Transverse colon (tissue), 4 donors: Measurements from ENCODE around the gene SERPINH1. TPM values are rescaled to one million over a fixed set of nuclear protein-coding genes. Genes with fewer than 3 reads are reported as not detected.

Experiments
- DNase-seq: peaks from one replicate; pipeline ENCODE4 v3.0.0-alpha.2; 2019
- H3K27ac ChIP-seq, 4 donors: fragments of 200-600 bp; sonication (generic); 2 replicates each; pipeline ENCODE4 v1.5.1; 2016 to 2018; ENCODE audit warnings: inconsistent platforms in 4 of 4
- H3K27me3 ChIP-seq: fragments of 200-600 bp; sonication (generic); 2 replicates; pipeline ENCODE4 v1.5.1; 2017; ENCODE audit warnings: inconsistent platforms
- H3K36me3 ChIP-seq, 4 donors: fragments of 200-600 bp; sonication (generic); 2 replicates each; pipeline ENCODE4 v1.5.1; 2017 to 2019; ENCODE audit warnings: inconsistent platforms in 4 of 4
- H3K4me1 ChIP-seq, 4 donors: fragments of 200-600 bp; sonication (generic); 2 replicates each; pipeline ENCODE4 v1.5.1; 2017 to 2020; ENCODE audit warnings: inconsistent platforms in 4 of 4
- H3K4me3 ChIP-seq, 4 donors: fragments of 200-600 bp; sonication (generic); 1 replicate in 1 of 4; 2 replicates in 3 of 4; pipeline versions ENCODE4 v1.5.1 to v1.6.1; 2017 to 2019; ENCODE audit warnings: inconsistent platforms in 4 of 4
- H3K9me3 ChIP-seq, 2 donors: fragments of 200-600 bp; sonication (generic); 2 replicates each; pipeline ENCODE4 v1.5.1; 2017 to 2019; ENCODE audit warnings: inconsistent platforms in 2 of 2
- EP300 ChIP-seq: sonication (generic); formaldehyde crosslinking; IDR thresholded peaks from one replicate; pipeline ENCODE4 v1.6.1; 2017; ENCODE audit warnings: antibody characterized with exemption, low read depth
- POLR2A ChIP-seq: fragments of 450-650 bp; IDR thresholded peaks from one replicate; pipeline ENCODE4 v1.6.1; 2016; ENCODE audit warnings: antibody characterized with exemption, mild to moderate bottlenecking, moderate library complexity
- POLR2AphosphoS5 ChIP-seq, 3 donors: sonication (generic); formaldehyde crosslinking; IDR thresholded peaks; one replicate each; pipeline ENCODE4 v1.6.1; 2016; ENCODE audit warnings: antibody characterized with exemption in 3 of 3
- WGBS, 2 donors: methylation state at CpG; one replicate each; pipeline ENCODE4 v1.1.5; 2018; ENCODE audit warnings: low coverage in 1 of 2; 5-methylcytosine and 5-hydroxymethylcytosine counted together
- in situ Hi-C, 4 donors: fragments of 200-750 bp; cut with MboI; loops; one replicate each; pipeline versions ENCODE4 v1.15.0 to v1.15.1; 2017; ENCODE audit warnings: low sequenced_read_pairs in 3 of 4, low pct_ligation_motif_present in 1 of 4, low pct_unique_long_range_greater_than_20kb in 1 of 4
- intact Hi-C: fragments of 100-400 bp; cut with DNase I; formaldehyde crosslinking; loops from one replicate; pipeline ENCODE4 v1.15.1; 2023; ENCODE audit warnings: low total_unique reads
- total RNA-seq, 4 donors: library from RNA; depleted of rRNA; stranded (reverse); fragments of >200 nt; gene quantifications; one replicate each; pipeline ENCODE4 v1.1.0, GENCODE V29; 2016
- TF ChIP-seq, protein P1 (sequence below), 5 experiments: fragments of 200-600 bp in 3 of 5; fragments of 450-650 bp in 2 of 5; sonication (generic) in 3 of 5; IDR thresholded peaks; 1 replicate in 2 of 5; 2 replicates in 3 of 5; pipeline ENCODE4 v1.5.1; 2016 to 2017; ENCODE audit warnings: antibody characterized with exemption in 5 of 5, inconsistent platforms in 3 of 5, mild to moderate bottlenecking in 2 of 5, moderate library complexity in 1 of 5

The SERPINH1 gene
- total RNA-seq, 4 donors from 2014 or later: 34.8 to 169 (median 76.0) TPM

DNA sequence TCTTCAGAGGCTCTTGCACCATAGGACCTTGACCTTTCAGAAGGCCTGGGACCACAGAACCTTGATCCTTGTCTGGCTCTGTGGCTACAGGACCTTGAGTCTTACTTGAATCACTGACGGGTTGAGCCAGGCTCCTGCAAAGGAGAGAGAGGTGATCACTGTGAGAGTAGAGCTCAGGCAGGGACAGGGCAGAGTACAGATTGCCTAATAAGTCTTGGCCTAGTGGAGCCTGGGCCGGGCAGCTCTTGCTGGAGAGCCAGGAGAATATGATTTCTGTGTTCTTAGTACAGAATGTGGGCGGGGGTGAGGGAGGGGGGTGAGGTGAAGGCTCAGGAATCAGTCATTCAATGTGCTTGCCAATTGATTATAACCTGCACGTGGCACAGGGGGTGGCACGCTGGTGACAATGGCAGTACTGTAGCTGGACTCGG is 26.0 kb downstream of the SERPINH1 start:
- TF ChIP-seq, protein P1, sequence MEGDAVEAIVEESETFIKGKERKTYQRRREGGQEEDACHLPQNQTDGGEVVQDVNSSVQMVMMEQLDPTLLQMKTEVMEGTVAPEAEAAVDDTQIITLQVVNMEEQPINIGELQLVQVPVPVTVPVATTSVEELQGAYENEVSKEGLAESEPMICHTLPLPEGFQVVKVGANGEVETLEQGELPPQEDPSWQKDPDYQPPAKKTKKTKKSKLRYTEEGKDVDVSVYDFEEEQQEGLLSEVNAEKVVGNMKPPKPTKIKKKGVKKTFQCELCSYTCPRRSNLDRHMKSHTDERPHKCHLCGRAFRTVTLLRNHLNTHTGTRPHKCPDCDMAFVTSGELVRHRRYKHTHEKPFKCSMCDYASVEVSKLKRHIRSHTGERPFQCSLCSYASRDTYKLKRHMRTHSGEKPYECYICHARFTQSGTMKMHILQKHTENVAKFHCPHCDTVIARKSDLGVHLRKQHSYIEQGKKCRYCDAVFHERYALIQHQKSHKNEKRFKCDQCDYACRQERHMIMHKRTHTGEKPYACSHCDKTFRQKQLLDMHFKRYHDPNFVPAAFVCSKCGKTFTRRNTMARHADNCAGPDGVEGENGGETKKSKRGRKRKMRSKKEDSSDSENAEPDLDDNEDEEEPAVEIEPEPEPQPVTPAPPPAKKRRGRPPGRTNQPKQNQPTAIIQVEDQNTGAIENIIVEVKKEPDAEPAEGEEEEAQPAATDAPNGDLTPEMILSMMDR (IDR thresholded peaks at IDR 0.05): no peak
- TF ChIP-seq POLR2AphosphoS5 (IDR thresholded peaks at IDR 0.05) (no peak), EP300 (no peak), POLR2A (no peak)
- no peak overlapping the region for H3K27ac ChIP-seq
- H3K36me3 ChIP-seq: no peaks in the 10 kb centered on the region
- no peak overlapping the region for H3K4me3 ChIP-seq
- intact Hi-C loops (no loop called here), in situ Hi-C loops (no loop called here)
- WGBS, 2 donors: 77 to 80% methylated on average over 4 to 6 of the region's 6 CpGs
- peaks cover 0 to 8% (median 4%) of the 10 kb centered on the region in 4 donors for H3K4me1 ChIP-seq
- H3K27me3 ChIP-seq: peaks cover 9% of the 10 kb centered on the region
- no peaks in the 10 kb centered on the region for H3K9me3 ChIP-seq
- DNase-seq: no peak

DNA sequence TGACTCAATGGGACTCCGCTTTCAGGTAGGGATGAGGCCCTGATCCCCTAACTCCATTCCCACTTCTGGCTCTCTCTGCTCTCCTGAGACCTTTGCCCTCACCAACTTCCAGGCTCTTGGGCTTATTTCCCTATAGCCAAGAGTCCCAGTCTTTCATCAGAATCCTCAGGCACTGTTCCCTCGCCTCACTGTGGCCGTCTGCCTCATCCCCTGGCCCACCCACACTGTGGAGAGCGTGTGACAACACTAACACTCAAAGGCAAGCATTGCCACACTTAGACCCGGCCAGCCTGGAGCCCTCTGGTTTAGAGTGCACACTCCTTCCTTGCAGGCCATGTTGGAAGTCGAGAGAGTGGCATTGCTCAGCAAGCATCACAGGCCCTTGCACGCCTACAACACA is 27.0 kb downstream of the SERPINH1 start:
- WGBS, 2 donors: 88 to 100% methylated on average over 2 to 7 of the region's 7 CpGs
- no peak for DNase-seq
- no peaks in the 10 kb centered on the region for H3K9me3 ChIP-seq
- peaks cover 0 to 13% (median 0%) of the 10 kb centered on the region in 4 donors for H3K4me1 ChIP-seq
- in situ Hi-C loops (no loop called here), intact Hi-C loops (no loop called here)
- TF ChIP-seq POLR2AphosphoS5 (IDR thresholded peaks at IDR 0.05) (no peak), EP300 (no peak), POLR2A (no peak)
- TF ChIP-seq, protein P1 (IDR thresholded peaks at IDR 0.05): no peak
- no peaks in the 10 kb centered on the region for H3K36me3 ChIP-seq
- no peak overlapping the region for H3K27ac ChIP-seq
- H3K4me3 ChIP-seq: no peak overlapping the region
- no peaks in the 10 kb centered on the region for H3K27me3 ChIP-seq

DNA sequence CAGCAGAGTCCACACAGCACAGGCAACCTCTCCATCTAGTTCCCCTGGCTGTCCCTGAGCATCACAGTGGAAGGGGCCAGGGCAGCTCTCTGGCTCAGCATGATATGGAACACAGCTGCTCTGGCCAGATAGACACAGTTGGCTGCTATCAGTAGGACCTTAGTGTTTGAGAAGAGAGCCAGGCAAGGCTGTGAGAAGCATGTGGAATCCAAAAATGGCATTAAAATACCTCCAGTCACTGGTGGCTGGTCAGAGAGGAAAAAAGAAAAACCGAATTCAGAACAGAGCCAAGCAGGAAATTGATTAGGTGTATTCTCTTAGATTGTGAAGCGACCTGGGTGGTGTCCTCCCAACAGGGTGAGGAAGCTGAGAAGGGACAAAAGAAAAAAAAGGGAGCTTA is 27.9 kb downstream of the SERPINH1 start:
- Histone ChIP-seq H3K36me3 (no peaks in the 10 kb centered on the region), H3K4me1 (peaks cover 0 to 13% (median 0%) of the 10 kb centered on the region in 4 donors), H3K9me3 (no peaks in the 10 kb centered on the region), H3K4me3 (no peak overlapping the region), H3K27ac (no peak overlapping the region), H3K27me3 (no peaks in the 10 kb centered on the region)
- in situ Hi-C loops (no loop called here), intact Hi-C loops (no loop called here)
- DNase-seq: no peak
- WGBS, 2 donors: 45 to 71% methylated on average over 2 of the region's 2 CpGs
- TF ChIP-seq, protein P1 (IDR thresholded peaks at IDR 0.05): no peak
- TF ChIP-seq POLR2AphosphoS5 (IDR thresholded peaks at IDR 0.05) (no peak), EP300 (no peak), POLR2A (no peak)

DNA sequence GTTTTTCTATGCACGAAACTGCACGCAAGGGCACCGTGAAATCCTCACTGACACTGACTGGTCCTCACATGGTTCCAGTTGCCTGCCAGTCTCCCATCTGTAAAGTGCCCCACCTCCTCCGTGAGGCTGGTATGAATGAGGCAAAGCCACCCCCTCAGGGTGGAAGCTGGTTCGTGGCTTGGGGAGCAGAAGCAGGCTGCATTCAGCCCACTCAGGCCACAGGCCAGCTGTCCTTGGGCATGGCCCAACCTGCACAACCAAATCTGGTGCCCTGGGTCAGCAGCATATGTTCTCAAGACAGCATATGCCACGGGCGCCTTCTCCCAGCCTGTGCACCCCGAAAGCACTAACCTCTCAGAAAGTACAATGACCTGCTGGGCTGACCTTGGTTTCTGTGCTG is 29.3 kb downstream of the SERPINH1 start:
- DNase-seq: no peak
- TF ChIP-seq EP300 (no peak), POLR2A (no peak), POLR2AphosphoS5 (IDR thresholded peaks at IDR 0.05) (no peak)
- TF ChIP-seq, protein P1 (IDR thresholded peaks at IDR 0.05): no peak
- no peaks in the 10 kb centered on the region for H3K27me3 ChIP-seq
- peaks cover 0 to 13% (median 0%) of the 10 kb centered on the region in 4 donors for H3K4me1 ChIP-seq
- in situ Hi-C loops (no loop called here), intact Hi-C loops (no loop called here)
- WGBS, 2 donors: 81 to 87% methylated on average over 3 to 8 of the region's 8 CpGs
- no peaks in the 10 kb centered on the region for H3K36me3 ChIP-seq
- H3K9me3 ChIP-seq: no peaks in the 10 kb centered on the region
- no peak overlapping the region for H3K27ac ChIP-seq
- H3K4me3 ChIP-seq: no peak overlapping the region
